ENCODE results near the gene CBX2. TPM values are rescaled to one million over a fixed set of nuclear protein-coding genes. Genes with fewer than 3 reads are reported as not detected.

Gene CBX2
- total RNA-seq, 1 donor, result 0.86 TPM

DNA sequence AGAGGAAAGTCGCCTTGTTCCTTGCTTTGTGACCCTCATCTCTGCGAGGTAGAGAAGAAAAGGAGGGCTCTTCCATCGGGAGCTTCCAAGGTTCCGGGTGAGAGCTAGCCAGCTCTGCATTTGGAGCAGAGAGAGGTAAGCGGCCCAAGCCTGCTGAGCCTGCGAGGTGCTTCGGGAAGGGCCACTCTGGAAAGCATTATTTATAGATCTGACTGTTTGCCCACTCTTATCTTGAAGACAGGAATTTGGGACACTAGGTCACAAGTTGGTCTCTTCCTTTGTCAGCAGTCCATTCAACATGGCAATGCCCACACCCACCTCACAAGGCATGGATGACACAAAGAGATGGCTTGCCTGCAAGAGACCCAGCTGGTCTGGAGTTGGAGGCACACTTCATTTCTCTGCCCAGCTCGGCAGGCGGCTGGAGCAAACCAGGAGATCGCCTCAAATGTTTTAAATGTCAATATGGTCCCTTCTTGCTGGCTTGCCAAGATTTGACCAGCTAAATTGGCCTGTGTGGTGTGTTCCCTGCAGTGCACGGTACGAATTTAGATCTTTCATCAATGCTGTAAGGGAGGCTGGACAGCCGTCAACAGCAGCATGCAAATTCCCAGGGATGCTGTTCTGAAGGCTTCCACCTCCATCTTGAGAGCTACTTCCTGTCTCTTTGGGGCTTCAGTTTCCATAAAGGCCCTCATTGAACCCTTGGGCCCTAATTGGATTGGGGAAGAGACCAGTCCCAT is 41.8 kb downstream of the CBX2 start:
- no peak for DNase-seq (ENCODE audit: low read depth)
- TF ChIP-seq CTCF (IDR thresholded peaks at IDR 0.05; ENCODE audit: insufficient read depth, low read depth, low read length), result no peak
- no peak overlapping the region for H3K4me3 ChIP-seq (ENCODE audit: low read depth, low read length)

- TF ChIP-seq CTCF (IDR thresholded peaks at IDR 0.05; ENCODE audit: insufficient read depth, low read depth, low read length), result no peak
- DNase-seq (ENCODE audit: low read depth), result no peak
Observed at GRCh38 chr17:79820959-79821330, 43.0 kb downstream of the CBX2 start.

DNA sequence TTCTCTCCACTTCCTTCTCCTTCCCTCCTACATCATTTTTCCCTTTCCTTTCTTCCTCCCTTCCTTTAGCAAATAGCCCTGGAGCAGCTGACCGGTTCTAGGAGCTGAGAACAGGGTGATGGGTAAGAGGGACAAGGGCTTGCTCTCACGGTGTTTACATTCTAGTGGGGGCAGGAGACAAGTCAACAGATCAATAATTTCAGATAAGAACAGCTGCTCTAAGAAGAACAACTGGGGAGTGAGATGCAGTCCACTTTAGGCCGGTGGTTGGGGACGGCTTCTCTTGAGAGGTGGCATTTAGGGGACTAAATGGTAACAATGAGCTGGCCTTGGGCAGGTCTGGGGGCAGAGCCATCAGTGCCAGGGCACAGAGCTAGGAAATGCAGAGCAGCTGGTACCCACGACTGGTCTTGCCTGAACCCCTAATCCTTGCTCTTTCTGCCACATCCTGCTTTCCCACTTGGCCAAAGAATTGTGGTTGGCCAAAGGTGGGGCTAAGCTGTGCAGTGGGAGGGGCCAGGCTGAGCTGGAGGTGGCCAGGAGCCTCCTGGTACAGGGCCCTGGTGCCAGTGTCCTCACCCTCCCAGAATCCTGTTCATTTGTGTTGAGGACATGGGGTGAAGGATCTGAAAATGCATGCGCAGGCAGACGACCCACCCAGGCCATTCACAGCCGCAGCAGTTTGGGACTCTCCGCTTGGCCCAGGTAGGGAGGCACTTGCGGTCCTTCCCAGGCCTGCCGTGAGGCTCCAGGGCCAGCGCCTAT is 43.6 kb downstream of the CBX2 start:
- TF ChIP-seq CTCF (IDR thresholded peaks at IDR 0.05; ENCODE audit: insufficient read depth, low read depth, low read length), result no peak
- no peak overlapping the region for H3K4me3 ChIP-seq (ENCODE audit: low read depth, low read length)
- no peak for DNase-seq (ENCODE audit: low read depth)

More at GRCh38 chr17:79820959-79821330, 43.0 kb downstream of the CBX2 start:
- H3K4me3 ChIP-seq (ENCODE audit: low read depth, low read length), result no peak overlapping the region

DNA sequence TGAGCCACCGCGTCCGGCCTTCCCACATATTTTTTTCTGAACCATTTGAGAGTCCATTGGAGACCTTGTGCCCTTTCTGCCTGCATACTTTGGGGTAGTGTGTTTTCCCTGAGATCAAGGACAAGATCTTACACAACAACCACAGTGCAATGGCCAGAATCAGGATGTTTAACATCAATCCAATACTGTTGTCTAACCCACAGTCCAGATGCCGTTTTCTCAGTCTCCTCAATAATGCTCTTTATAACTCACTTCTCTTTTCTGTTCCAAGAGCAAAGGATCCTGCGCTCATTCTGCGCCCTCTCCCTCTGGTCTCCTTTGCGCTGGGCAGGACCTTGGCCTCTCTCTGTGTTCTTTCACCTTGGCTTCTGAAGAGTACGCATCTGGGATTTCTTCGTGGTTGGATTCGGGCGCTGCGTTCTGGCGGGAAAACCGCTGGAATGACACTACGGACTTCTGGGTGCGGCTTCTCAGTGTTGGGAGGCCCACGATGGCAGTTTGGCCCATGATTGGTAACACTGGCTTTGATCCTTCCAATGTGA is 44.7 kb downstream of the CBX2 start:
- TF ChIP-seq CTCF (IDR thresholded peaks at IDR 0.05; ENCODE audit: insufficient read depth, low read depth, low read length), result no peak
- no peak overlapping the region for H3K4me3 ChIP-seq (ENCODE audit: low read depth, low read length)
- no peak for DNase-seq (ENCODE audit: low read depth)

DNA sequence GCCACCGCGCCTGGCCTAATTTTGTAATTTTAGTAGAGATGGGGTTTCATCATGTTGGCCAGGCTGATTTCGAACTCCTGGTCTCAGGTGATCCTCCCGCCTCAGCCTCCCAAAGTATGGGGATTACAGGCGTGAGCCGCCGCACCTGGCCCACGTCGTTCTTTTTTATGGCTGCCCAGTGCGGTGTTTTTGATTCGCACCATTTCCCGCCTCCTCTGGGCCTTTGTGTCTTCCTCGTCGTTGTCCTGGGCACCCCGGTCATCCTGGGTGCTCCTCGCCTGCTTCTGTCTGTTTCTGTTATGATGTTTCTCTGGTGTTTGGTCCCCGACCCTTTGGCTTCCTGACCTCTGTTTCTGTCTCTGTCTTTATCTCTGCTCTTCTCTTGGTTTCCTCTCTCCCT is 46.3 kb downstream of the CBX2 start:
- no peak for DNase-seq (ENCODE audit: low read depth)
- H3K4me3 ChIP-seq (ENCODE audit: low read depth, low read length), result no peak overlapping the region
- no peak for TF ChIP-seq CTCF (IDR thresholded peaks at IDR 0.05; ENCODE audit: insufficient read depth, low read depth, low read length)

GRCh38 chr17:79824893-79825579 is 47.1 kb downstream of the CBX2 start:
- H3K4me3 ChIP-seq (ENCODE audit: low read depth, low read length), result no peak overlapping the region
- DNase-seq (ENCODE audit: low read depth), result no peak
- no peak for TF ChIP-seq CTCF (IDR thresholded peaks at IDR 0.05; ENCODE audit: insufficient read depth, low read depth, low read length)
